KMS-11 (cell line): ENCODE results near the gene GIMAP4.

Source experiments
- H2AFZ ChIP-seq: fragments of 200-600 bp; sonication (generic); 2 replicates; pipeline ENCODE4 v1.6.1; 2016; ENCODE audit warnings: antibody characterized with exemption, mixed run types, low read depth
- H3K27ac ChIP-seq: fragments of 200-600 bp; sonication (generic); 2 replicates; pipeline ENCODE4 v1.6.1; 2016; ENCODE audit warnings: mild to moderate bottlenecking, mixed run types
- H3K27me3 ChIP-seq: fragments of 200-600 bp; sonication (generic); 2 replicates; pipeline ENCODE4 v1.6.1; 2017; ENCODE audit warnings: mild to moderate bottlenecking, low read depth, mixed run types, moderate library complexity; ENCODE audit not compliant: insufficient read depth
- H3K36me3 ChIP-seq: fragments of 200-600 bp; sonication (generic); 2 replicates; pipeline ENCODE4 v1.6.1; 2017; ENCODE audit warnings: mild to moderate bottlenecking, mixed run types; ENCODE audit not compliant: insufficient read depth
- H3K4me1 ChIP-seq: fragments of 200-600 bp; sonication (generic); 2 replicates; pipeline ENCODE4 v1.6.1; 2016; ENCODE audit warnings: mild to moderate bottlenecking, low read depth, mixed run types; ENCODE audit not compliant: poor library complexity, severe bottlenecking
- H3K4me2 ChIP-seq: fragments of 200-600 bp; sonication (generic); 2 replicates; pipeline ENCODE4 v1.7.0; 2016; ENCODE audit warnings: mild to moderate bottlenecking, mixed run types
- H3K4me3 ChIP-seq: fragments of 200-600 bp; sonication (generic); IDR thresholded peaks from 2 replicates; pipeline ENCODE4 v1.6.1; 2017; ENCODE audit warnings: low read depth, low read length, mixed read lengths; ENCODE audit not compliant: insufficient read depth
- H3K79me2 ChIP-seq: fragments of 200-600 bp; sonication (generic); 2 replicates; pipeline ENCODE4 v1.6.1; 2016; ENCODE audit warnings: low read depth, mixed run types; ENCODE audit not compliant: insufficient read depth
- H3K9ac ChIP-seq: fragments of 200-600 bp; sonication (generic); 2 replicates; pipeline ENCODE4 v1.6.1; 2016; ENCODE audit warnings: mild to moderate bottlenecking, mixed run types
- H4K20me1 ChIP-seq: fragments of 200-600 bp; sonication (generic); 2 replicates; pipeline ENCODE4 v1.6.1; 2016; ENCODE audit warnings: mild to moderate bottlenecking, mixed run types; ENCODE audit not compliant: insufficient read depth
- TF ChIP-seq, protein P1 (sequence below): fragments of 200-600 bp; sonication (generic); conservative IDR thresholded peaks from 2 replicates; pipeline ENCODE4 v1.6.1; 2017; ENCODE audit warnings: low read depth, mild to moderate bottlenecking, antibody characterized with exemption, low read length, moderate library complexity, mixed read lengths

The GIMAP4 gene

DNA sequence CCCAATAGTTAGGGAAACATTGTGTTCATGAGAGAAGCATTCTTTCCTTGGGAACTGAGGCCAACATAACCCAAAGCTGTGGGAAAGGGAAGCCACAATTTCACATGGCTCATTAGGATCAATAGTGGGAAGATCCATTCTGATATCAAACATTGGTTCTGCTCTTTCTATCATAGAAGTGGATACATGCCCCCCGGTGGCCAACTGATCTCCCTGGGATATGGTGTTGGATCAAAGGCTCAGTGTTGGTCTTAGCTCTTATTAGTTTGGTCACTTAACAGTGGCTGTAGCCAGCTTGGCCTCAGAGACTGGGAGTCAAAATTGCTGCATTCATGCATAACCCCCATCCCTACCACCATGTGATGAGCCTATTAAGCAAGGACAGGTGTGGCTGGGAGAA is 6.7 kb upstream of the GIMAP4 start:
- Histone ChIP-seq H3K4me3 (no peak overlapping the region), H3K36me3 (no peaks in the 10 kb centered on the region), H3K9ac (no peak overlapping the region), H3K4me1 (no peaks in the 10 kb centered on the region), H3K4me2 (no peak overlapping the region), H2AFZ (no peak overlapping the region), H3K79me2 (no peaks in the 10 kb centered on the region), H3K27me3 (no peaks in the 10 kb centered on the region), H4K20me1 (no peaks in the 10 kb centered on the region), H3K27ac (no peak overlapping the region)
- TF ChIP-seq, protein P1, sequence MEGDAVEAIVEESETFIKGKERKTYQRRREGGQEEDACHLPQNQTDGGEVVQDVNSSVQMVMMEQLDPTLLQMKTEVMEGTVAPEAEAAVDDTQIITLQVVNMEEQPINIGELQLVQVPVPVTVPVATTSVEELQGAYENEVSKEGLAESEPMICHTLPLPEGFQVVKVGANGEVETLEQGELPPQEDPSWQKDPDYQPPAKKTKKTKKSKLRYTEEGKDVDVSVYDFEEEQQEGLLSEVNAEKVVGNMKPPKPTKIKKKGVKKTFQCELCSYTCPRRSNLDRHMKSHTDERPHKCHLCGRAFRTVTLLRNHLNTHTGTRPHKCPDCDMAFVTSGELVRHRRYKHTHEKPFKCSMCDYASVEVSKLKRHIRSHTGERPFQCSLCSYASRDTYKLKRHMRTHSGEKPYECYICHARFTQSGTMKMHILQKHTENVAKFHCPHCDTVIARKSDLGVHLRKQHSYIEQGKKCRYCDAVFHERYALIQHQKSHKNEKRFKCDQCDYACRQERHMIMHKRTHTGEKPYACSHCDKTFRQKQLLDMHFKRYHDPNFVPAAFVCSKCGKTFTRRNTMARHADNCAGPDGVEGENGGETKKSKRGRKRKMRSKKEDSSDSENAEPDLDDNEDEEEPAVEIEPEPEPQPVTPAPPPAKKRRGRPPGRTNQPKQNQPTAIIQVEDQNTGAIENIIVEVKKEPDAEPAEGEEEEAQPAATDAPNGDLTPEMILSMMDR: no peak

DNA sequence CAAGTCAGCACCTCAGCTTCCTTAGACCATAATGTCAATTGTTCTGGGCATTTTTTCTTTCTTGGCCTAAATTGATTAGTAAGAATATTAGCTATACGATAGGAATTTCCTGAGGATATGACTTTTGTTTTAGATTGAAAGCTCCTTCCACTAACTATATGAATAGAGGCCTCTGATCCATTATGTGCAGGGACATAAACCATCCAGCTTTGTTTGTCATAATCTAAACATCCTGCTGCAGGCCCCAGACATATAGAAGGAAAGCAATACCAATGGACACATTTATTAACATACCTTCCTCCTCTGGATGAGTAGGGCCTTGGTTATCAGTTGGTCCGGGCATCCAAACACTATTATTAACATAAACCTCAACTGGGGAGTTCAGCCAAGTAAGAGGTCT is 4.3 kb upstream of the GIMAP4 start:
- Histone ChIP-seq H3K79me2 (no peaks in the 10 kb centered on the region), H3K4me1 (no peaks in the 10 kb centered on the region), H3K27ac (no peak overlapping the region), H2AFZ (no peak overlapping the region), H3K36me3 (no peaks in the 10 kb centered on the region), H3K4me3 (no peak overlapping the region), H3K4me2 (no peak overlapping the region), H3K27me3 (no peaks in the 10 kb centered on the region), H4K20me1 (no peaks in the 10 kb centered on the region), H3K9ac (no peak overlapping the region)
- TF ChIP-seq, protein P1: no peak

DNA sequence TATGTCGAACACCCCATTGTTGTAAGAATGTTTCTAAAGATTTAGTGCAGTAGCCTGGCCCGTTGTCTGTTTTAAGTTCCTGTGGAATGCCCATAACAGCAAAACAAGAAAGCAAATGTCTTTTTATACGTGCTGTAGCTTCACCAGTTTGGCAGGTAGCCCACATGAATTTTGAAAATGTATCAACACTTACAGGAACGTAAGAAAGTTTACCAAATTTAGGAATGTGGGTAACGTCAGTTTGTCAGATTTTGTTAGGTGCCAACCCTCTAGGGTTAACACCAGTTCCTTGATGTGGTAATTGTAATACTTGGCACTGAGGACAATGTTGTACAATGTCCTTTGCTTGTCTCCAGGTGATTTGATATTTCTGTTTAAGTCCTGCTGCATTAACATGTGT is 3.2 kb upstream of the GIMAP4 start:
- Histone ChIP-seq H3K4me2 (no peak overlapping the region), H3K27ac (no peak overlapping the region), H4K20me1 (no peaks in the 10 kb centered on the region), H3K4me3 (no peak overlapping the region), H3K27me3 (no peaks in the 10 kb centered on the region), H3K79me2 (no peaks in the 10 kb centered on the region), H3K36me3 (no peaks in the 10 kb centered on the region), H2AFZ (no peak overlapping the region), H3K4me1 (no peaks in the 10 kb centered on the region), H3K9ac (no peak overlapping the region)
- TF ChIP-seq, protein P1: no peak

DNA sequence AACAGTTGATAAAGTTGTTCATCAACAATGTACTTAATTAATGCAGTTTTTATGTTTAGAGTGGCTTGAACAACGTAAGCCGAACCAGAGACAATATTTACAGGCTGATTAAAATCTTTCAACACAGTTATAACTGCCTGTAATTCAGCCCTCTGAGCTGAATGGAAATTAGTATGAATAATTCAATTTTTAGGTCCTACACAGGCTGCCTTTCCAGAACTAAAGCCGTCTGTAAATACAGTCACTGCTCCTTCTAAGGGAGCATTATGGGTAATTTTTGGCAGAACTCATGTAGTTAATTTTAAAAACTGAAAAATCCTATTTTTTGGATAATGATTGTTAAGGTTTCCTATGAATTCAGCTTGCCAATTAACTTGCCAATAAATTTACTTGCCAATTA is 2.6 kb upstream of the GIMAP4 start:
- TF ChIP-seq, protein P1: no peak
- no peak overlapping the region for H3K27ac ChIP-seq

DNA sequence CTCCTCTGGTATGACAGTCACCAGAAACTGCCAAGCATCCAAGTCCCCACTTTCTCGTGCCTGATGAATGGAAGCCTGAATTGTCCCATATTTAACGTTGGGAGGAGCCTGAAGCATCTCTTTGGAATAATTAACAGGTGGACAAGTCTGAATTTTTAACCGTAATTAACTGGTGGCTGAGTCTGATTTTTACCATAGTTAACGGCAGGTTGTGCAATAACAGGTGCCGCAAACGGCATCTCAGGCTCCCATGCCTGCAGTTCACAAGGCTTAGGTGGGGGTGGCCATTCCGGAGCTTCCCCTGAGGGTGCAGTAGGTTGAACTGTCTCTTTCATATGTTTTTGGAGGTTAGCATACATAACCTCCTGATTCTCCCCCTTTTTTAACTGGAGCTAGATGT is 2.0 kb upstream of the GIMAP4 start:
- no peaks in the 10 kb centered on the region for H3K27me3 ChIP-seq
- H3K9ac ChIP-seq: no peak overlapping the region

More for the DNA sequence above, 2.6 kb upstream of the GIMAP4 start:
- no peak overlapping the region for H3K9ac ChIP-seq
- H3K4me1 ChIP-seq: no peaks in the 10 kb centered on the region
- H2AFZ ChIP-seq: no peak overlapping the region
- H4K20me1 ChIP-seq: no peaks in the 10 kb centered on the region
- no peaks in the 10 kb centered on the region for H3K27me3 ChIP-seq
- no peak overlapping the region for H3K4me3 ChIP-seq
- no peak overlapping the region for H3K4me2 ChIP-seq
- no peaks in the 10 kb centered on the region for H3K79me2 ChIP-seq
- H3K36me3 ChIP-seq: no peaks in the 10 kb centered on the region

More for the DNA sequence above, 2.0 kb upstream of the GIMAP4 start:
- no peak overlapping the region for H3K27ac ChIP-seq
- TF ChIP-seq, protein P1: no peak
- H3K36me3 ChIP-seq: no peaks in the 10 kb centered on the region
- H3K79me2 ChIP-seq: no peaks in the 10 kb centered on the region
- no peak overlapping the region for H2AFZ ChIP-seq
- H3K4me3 ChIP-seq: no peak overlapping the region
- H3K4me2 ChIP-seq: no peak overlapping the region
- H3K4me1 ChIP-seq: no peaks in the 10 kb centered on the region
- no peaks in the 10 kb centered on the region for H4K20me1 ChIP-seq
